ENCODE data around the gene RPP25. TPM values are rescaled to one million over a fixed set of nuclear protein-coding genes. Genes with fewer than 3 reads are reported as not detected.

Gene RPP25
- polyA plus RNA-seq, 1 donor (not counting 4 experiments of a cell fraction or from before 2014, with no cell fraction given): 0.60 TPM

GRCh38 chr15:74983725-74984231, 27.2 kb upstream of the RPP25 start:
- Histone ChIP-seq H3K9me1 (ENCODE audit: control insufficient read depth, extremely low read depth, insufficient read depth, low read length) (no peaks in the 10 kb centered on the region), H3K4me2 (ENCODE audit: control insufficient read depth, extremely low read depth, insufficient read depth, low read depth, low read length) (no peak overlapping the region), H3K4me3 (ENCODE audit: control insufficient read depth in 2 of 3, extremely low read depth in 1 of 3, insufficient read depth in 2 of 3, low read depth in 1 of 3, low read length in 3 of 3) (no peak overlapping the region), H3K27me3 (ENCODE audit: control insufficient read depth, extremely low read depth, insufficient read depth, low read length) (peaks cover 8% of the 10 kb centered on the region), H3K27ac (ENCODE audit: control insufficient read depth, insufficient read depth, low read length) (no peak overlapping the region), H3K9ac (ENCODE audit: control insufficient read depth, extremely low read depth, insufficient read depth, low read length) (no peak overlapping the region), H2AFZ (ENCODE audit: control insufficient read depth, low read length) (no peak overlapping the region), H3K9me3 (ENCODE audit: control insufficient read depth, low read depth, low read length) (no peaks in the 10 kb centered on the region), H3K36me3 (ENCODE audit: control insufficient read depth in 2 of 2, extremely low read depth in 1 of 2, insufficient read depth in 2 of 2, low read length in 2 of 2) (no peaks in the 10 kb centered on the region), H3K79me2 (ENCODE audit: control insufficient read depth, insufficient read depth, low read length) (no peaks in the 10 kb centered on the region), H4K20me1 (ENCODE audit: control insufficient read depth, extremely low read depth, insufficient read depth, low read length) (no peaks in the 10 kb centered on the region), H3K4me1 (ENCODE audit: control insufficient read depth, extremely low read depth, insufficient read depth, low read length) (no peaks in the 10 kb centered on the region)
- dilution Hi-C loops (cut with MboI; ENCODE audit: extremely low pct_ligation_motif_present, low sequenced_read_pairs): no loop called here
- FAIRE-seq (no peak), DNase-seq (ENCODE audit: low read depth, low spot score) (no peak)
- no peak for TF ChIP-seq EZH2 (IDR thresholded peaks at IDR 0.05; ENCODE audit: low read length)
- TF ChIP-seq, protein P1, sequence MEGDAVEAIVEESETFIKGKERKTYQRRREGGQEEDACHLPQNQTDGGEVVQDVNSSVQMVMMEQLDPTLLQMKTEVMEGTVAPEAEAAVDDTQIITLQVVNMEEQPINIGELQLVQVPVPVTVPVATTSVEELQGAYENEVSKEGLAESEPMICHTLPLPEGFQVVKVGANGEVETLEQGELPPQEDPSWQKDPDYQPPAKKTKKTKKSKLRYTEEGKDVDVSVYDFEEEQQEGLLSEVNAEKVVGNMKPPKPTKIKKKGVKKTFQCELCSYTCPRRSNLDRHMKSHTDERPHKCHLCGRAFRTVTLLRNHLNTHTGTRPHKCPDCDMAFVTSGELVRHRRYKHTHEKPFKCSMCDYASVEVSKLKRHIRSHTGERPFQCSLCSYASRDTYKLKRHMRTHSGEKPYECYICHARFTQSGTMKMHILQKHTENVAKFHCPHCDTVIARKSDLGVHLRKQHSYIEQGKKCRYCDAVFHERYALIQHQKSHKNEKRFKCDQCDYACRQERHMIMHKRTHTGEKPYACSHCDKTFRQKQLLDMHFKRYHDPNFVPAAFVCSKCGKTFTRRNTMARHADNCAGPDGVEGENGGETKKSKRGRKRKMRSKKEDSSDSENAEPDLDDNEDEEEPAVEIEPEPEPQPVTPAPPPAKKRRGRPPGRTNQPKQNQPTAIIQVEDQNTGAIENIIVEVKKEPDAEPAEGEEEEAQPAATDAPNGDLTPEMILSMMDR (optimal IDR thresholded peaks at IDR 0.05 in 1 of 3, IDR thresholded peaks at IDR 0.05 in 1 of 3, conservative IDR thresholded peaks at IDR 0.05 in 1 of 3; ENCODE audit: extremely low read depth in 1 of 3, insufficient read depth in 2 of 3, low read length in 3 of 3): no peak

GRCh38 chr15:74982183-74982582, 25.6 kb upstream of the RPP25 start:
- Histone ChIP-seq H3K4me1 (ENCODE audit: control insufficient read depth, extremely low read depth, insufficient read depth, low read length) (no peaks in the 10 kb centered on the region), H3K9ac (ENCODE audit: control insufficient read depth, extremely low read depth, insufficient read depth, low read length) (no peak overlapping the region), H3K4me3 (ENCODE audit: control insufficient read depth in 2 of 3, extremely low read depth in 1 of 3, insufficient read depth in 2 of 3, low read depth in 1 of 3, low read length in 3 of 3) (no peak overlapping the region), H2AFZ (ENCODE audit: control insufficient read depth, low read length) (no peak overlapping the region), H3K79me2 (ENCODE audit: control insufficient read depth, insufficient read depth, low read length) (no peaks in the 10 kb centered on the region), H3K9me3 (ENCODE audit: control insufficient read depth, low read depth, low read length) (no peaks in the 10 kb centered on the region), H3K27me3 (ENCODE audit: control insufficient read depth, extremely low read depth, insufficient read depth, low read length) (peaks cover 8% of the 10 kb centered on the region), H3K4me2 (ENCODE audit: control insufficient read depth, extremely low read depth, insufficient read depth, low read depth, low read length) (no peak overlapping the region), H3K27ac (ENCODE audit: control insufficient read depth, insufficient read depth, low read length) (no peak overlapping the region), H3K36me3 (ENCODE audit: control insufficient read depth in 2 of 2, extremely low read depth in 1 of 2, insufficient read depth in 2 of 2, low read length in 2 of 2) (no peaks in the 10 kb centered on the region), H3K9me1 (ENCODE audit: control insufficient read depth, extremely low read depth, insufficient read depth, low read length) (no peaks in the 10 kb centered on the region), H4K20me1 (ENCODE audit: control insufficient read depth, extremely low read depth, insufficient read depth, low read length) (no peaks in the 10 kb centered on the region)
- DNase-seq (ENCODE audit: low read depth, low spot score) (no peak), FAIRE-seq (no peak)
- TF ChIP-seq, protein P1 (optimal IDR thresholded peaks at IDR 0.05 in 1 of 3, IDR thresholded peaks at IDR 0.05 in 1 of 3, conservative IDR thresholded peaks at IDR 0.05 in 1 of 3; ENCODE audit: extremely low read depth in 1 of 3, insufficient read depth in 2 of 3, low read length in 3 of 3): no peak
- TF ChIP-seq EZH2 (IDR thresholded peaks at IDR 0.05; ENCODE audit: low read length): no peak
- dilution Hi-C loops (cut with MboI; ENCODE audit: extremely low pct_ligation_motif_present, low sequenced_read_pairs): no loop called here

All from keratinocyte (primary cell).